Measurements from ENCODE around the gene HCN2.

GRCh38 chr19:634975-635652, 45.4 kb downstream of the HCN2 start:
- TF ChIP-seq ZNF224 (CRISPR knock-in tag; IDR thresholded peaks at IDR 0.05) (no peak), SNRNP70 (IDR thresholded peaks at IDR 0.05; ENCODE audit: low read depth, low read length) (no peak), ZNF709 (CRISPR knock-in tag; IDR thresholded peaks at IDR 0.05) (no peak), SYNCRIP (IDR thresholded peaks at IDR 0.05; ENCODE audit: insufficient read depth, low read depth, low read length) (no peak), ZNF512 (CRISPR knock-in tag; IDR thresholded peaks at IDR 0.05) (no peak), CTCF (CRISPR knock-in tag; IDR thresholded peaks at IDR 0.05) (no peak), MAX (IDR thresholded peaks at IDR 0.05) (no peak)

All from HepG2 (cell line).